Measurements from ENCODE around the gene ZNF74.
"Not testable (repeated sequence)": the region's sequence is repeated elsewhere in the genome, so short reads cannot be mapped to it uniquely, and the experiment has no call there.

Gene ZNF74

DNA sequence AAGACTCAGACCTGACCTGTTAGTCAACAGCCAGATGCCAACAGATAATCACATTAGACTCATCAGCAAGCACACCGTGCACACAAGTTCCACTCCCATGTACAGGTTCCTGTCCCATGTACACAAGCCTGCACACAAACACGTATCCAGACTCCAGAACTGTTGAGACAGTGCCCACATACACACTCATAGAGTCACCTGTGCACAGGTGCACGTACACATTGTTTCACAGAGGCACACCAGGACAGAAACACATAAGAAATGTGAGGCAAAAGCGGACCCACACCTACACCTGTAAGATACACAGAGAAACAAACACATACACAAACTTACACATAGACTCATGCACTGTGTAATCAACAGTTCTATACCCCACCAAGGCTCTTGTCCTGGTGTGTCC, 2.7 kb upstream of the ZNF74 start:
- peaks cover 14% of the 10 kb centered on the region; the same call in 1 of the 2 replicates for H3K4me1 ChIP-seq (ENCODE audit: control insufficient read depth, insufficient read depth, low read length)
- no peaks in the 10 kb centered on the region for H3K36me3 ChIP-seq (ENCODE audit: control insufficient read depth, insufficient read depth, low read length)
- H3K4me3 ChIP-seq (ENCODE audit: low read depth, low read length) = no peak overlapping the region
- H3K27me3 ChIP-seq (ENCODE audit: control insufficient read depth, insufficient read depth, low read length) = no peaks in the 10 kb centered on the region
- H3K9me3 ChIP-seq (ENCODE audit: control insufficient read depth, insufficient read depth, low read depth, low read length) = peaks cover 10% of the 10 kb centered on the region
- no peak overlapping the region for H3K27ac ChIP-seq (ENCODE audit: low read depth, low read length)
- no peak overlapping the region for H3K9ac ChIP-seq (ENCODE audit: low read length)

DNA sequence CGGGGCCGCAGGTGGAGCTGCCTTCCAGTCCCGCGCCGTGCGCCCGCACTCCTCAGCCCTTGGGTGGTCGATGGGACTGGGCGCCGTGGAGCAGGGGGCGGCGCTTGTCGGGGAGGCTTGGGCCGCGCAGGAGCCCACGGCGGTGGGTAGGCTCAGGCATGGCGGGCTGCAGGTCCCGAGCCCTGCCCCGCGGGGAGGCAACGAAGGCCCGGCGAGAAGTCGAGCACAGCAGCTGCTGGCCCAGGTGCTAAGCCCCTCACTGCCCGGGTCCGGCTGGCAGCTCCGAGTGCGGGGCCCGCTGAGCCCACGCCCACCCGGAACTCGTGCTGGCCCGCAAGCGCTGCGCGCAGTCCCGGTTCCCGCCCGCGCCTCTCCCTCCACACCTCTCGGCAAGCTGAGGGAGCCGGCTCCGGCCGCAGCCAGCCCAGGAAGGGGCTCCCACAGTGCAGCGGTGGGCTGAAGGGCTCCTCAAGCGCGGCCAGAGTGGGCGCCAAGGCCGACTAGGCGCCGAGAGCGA, 1.5 kb upstream of the ZNF74 start:
- not testable (repeated sequence) for H3K27ac ChIP-seq (ENCODE audit: low read depth, low read length); H3K9ac ChIP-seq (ENCODE audit: low read length); H3K4me3 ChIP-seq (ENCODE audit: low read depth, low read length); H3K36me3 ChIP-seq (ENCODE audit: control insufficient read depth, insufficient read depth, low read length); H3K27me3 ChIP-seq (ENCODE audit: control insufficient read depth, insufficient read depth, low read length)
- H3K4me1 ChIP-seq (ENCODE audit: control insufficient read depth, insufficient read depth, low read length) = peaks cover 14% of the 10 kb centered on the region; the same call in 1 of the 2 replicates
- H3K9me3 ChIP-seq (ENCODE audit: control insufficient read depth, insufficient read depth, low read depth, low read length) = peaks cover 10% of the 10 kb centered on the region

DNA sequence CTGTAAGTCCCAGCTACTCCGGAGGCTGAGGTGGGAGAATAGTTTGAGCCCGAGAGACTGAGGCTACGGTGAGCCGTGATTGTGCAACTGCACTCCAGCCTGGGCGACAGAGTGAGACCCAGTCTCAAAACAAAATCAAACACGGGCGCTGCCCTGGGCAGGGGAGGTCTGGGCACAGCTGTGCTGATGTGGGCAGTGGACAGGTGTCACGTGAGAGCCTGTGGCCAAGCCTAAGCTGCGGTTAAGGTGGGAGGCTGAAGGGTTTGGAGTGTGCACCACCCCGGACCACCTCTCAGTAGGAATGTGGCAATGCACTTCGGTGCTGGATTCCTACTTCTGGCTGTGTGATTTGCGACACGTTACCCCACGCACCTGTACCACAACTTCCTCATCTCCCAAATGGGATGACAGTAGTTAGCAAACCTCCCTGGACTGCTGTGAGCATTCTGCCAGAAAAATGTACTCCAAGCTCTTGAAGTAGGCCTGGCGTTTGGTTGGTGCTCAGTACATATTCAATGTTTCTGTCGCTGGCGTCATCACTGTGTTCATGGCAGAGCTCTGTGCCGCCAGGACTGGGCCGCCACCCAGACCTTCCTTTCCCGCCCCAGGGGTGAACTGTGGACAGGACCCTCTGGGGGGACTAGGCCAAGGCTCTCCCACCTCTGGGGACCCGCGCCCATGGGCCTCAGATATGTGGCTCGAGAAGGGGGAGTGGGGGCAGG, 807 bp upstream of the ZNF74 start:
- no peak overlapping the region for H3K27ac ChIP-seq (ENCODE audit: low read depth, low read length)
- peaks cover 10% of the 10 kb centered on the region for H3K9me3 ChIP-seq (ENCODE audit: control insufficient read depth, insufficient read depth, low read depth, low read length)
- no peaks in the 10 kb centered on the region for H3K27me3 ChIP-seq (ENCODE audit: control insufficient read depth, insufficient read depth, low read length)
- H3K4me3 ChIP-seq (ENCODE audit: low read depth, low read length) = peak overlapping the region; percentile 83
- H3K36me3 ChIP-seq (ENCODE audit: control insufficient read depth, insufficient read depth, low read length) = no peaks in the 10 kb centered on the region
- H3K9ac ChIP-seq (ENCODE audit: low read length) = no peak overlapping the region
- H3K4me1 ChIP-seq (ENCODE audit: control insufficient read depth, insufficient read depth, low read length) = peaks cover 14% of the 10 kb centered on the region; the same call in 1 of the 2 replicates

DNA sequence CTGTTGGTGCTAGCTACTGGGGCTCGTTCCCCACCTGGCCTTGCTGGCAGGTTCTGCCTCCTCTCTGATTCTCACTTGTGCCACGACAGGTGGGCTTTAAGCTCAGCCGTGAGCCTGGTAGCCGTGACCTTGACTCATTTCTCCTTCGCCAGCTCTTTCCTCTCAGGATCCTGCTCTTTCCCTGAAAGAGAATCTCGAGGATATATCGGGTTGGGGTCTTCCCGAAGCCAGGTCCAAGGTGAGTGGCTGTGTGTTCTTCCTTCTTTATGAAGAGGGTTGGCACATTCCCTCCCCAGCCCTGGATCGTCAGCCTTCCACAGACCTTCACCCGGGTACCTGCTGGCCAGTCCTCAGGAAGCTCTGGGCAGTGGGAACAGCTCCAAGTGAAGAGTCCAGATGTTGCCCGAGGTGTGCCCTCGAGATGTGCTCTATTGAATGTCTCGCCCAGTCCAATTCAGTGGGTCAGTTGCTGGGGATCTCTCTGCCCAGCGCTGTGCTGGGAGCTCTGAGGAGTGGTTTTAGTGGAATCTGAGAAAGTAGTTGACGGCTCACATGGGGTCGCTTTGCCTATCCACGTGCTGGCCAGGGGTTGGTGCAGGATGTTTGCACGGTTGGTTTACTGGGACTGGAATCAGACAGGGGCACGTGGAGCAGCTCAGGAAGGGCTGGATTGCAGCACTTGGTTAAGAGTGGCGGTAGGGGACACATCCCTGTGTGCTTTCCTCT, 1.4 kb downstream of the ZNF74 start:
- Histone ChIP-seq H3K9ac (ENCODE audit: low read length) (no peak overlapping the region), H3K27me3 (ENCODE audit: control insufficient read depth, insufficient read depth, low read length) (no peaks in the 10 kb centered on the region), H3K27ac (ENCODE audit: low read depth, low read length) (no peak overlapping the region), H3K36me3 (ENCODE audit: control insufficient read depth, insufficient read depth, low read length) (peaks cover 2% of the 10 kb centered on the region; the same call in 1 of the 2 replicates), H3K4me1 (ENCODE audit: control insufficient read depth, insufficient read depth, low read length) (peaks cover 14% of the 10 kb centered on the region; the same call in 1 of the 2 replicates), H3K4me3 (ENCODE audit: low read depth, low read length) (peak overlapping the region; percentile 83), H3K9me3 (ENCODE audit: control insufficient read depth, insufficient read depth, low read depth, low read length) (peaks cover 5% of the 10 kb centered on the region; the same call in 1 of the 2 replicates)

DNA sequence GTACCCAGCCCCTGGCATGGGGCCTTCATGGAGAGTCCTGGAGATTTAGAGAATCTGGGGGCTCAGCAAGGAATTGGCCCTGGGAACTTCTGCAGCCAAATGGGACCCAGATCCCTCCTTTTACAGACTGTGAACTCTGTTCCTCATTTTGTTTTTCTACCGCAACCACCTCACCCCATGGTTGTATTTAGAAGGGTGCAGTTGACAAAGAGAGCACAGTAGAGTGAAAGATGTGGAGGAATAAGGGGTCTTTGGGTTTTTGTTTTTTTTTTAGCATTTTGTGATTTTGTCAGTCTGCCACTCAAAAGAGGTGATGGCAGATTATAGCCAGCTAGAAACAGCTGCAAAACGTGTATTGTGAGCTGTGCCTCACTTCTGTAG, 1.9 kb downstream of the ZNF74 start:
- Histone ChIP-seq H3K27me3 (ENCODE audit: control insufficient read depth, insufficient read depth, low read length) (no peaks in the 10 kb centered on the region), H3K4me1 (ENCODE audit: control insufficient read depth, insufficient read depth, low read length) (peaks cover 14% of the 10 kb centered on the region; the same call in 1 of the 2 replicates), H3K36me3 (ENCODE audit: control insufficient read depth, insufficient read depth, low read length) (peaks cover 7% of the 10 kb centered on the region; the same call in 1 of the 2 replicates), H3K4me3 (ENCODE audit: low read depth, low read length) (no peak overlapping the region; the same call in 1 of the 2 replicates), H3K9ac (ENCODE audit: low read length) (no peak overlapping the region), H3K9me3 (ENCODE audit: control insufficient read depth, insufficient read depth, low read depth, low read length) (peaks cover 5% of the 10 kb centered on the region; the same call in 1 of the 2 replicates), H3K27ac (ENCODE audit: low read depth, low read length) (no peak overlapping the region)

DNA sequence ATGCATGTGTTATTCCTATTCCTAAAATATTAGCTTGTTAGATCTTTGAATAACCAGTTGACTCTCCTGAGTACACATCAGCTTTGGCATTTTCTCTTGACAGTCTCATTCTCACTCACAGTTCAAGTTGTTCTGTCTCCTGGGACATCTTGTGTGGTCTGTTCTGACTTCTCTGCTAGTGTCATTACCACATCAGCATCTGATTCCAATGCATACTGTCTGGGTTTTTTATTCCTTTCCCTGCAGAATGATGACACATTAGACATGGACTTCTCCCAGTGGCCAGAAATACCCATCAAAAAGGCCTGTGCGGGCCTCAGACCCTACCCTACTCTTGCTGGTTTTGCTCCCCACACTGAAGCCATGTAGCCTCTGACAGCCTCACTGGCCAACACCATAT, 2.7 kb downstream of the ZNF74 start:
- peaks cover 14% of the 10 kb centered on the region; the same call in 1 of the 2 replicates for H3K4me1 ChIP-seq (ENCODE audit: control insufficient read depth, insufficient read depth, low read length)
- peaks cover 14% of the 10 kb centered on the region for H3K36me3 ChIP-seq (ENCODE audit: control insufficient read depth, insufficient read depth, low read length)
- no peaks in the 10 kb centered on the region for H3K27me3 ChIP-seq (ENCODE audit: control insufficient read depth, insufficient read depth, low read length)
- peaks cover 5% of the 10 kb centered on the region; the same call in 1 of the 2 replicates for H3K9me3 ChIP-seq (ENCODE audit: control insufficient read depth, insufficient read depth, low read depth, low read length)
- H3K9ac ChIP-seq (ENCODE audit: low read length) = no peak overlapping the region
- H3K27ac ChIP-seq (ENCODE audit: low read depth, low read length) = no peak overlapping the region
- H3K4me3 ChIP-seq (ENCODE audit: low read depth, low read length) = no peak overlapping the region

DNA sequence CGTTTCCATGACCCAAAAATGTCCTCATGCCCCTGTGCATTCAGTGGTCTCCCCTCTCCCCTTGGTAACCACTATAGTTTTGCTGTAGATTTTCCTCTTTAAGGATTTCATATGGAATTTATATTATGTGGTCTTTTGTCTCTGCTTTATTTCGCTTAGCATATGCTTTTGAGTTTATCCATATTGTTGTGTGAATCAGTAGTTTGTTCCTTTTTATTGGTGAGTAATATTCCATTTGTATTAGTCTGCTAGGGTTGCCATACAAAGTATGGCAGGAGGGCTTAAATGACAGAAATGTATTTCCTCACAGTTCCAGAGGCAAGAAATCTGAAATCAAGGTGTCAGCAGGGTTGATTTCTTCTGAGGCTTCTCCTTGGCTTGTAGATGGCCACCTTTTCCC, 3.5 kb downstream of the ZNF74 start:
- Histone ChIP-seq H3K36me3 (ENCODE audit: control insufficient read depth, insufficient read depth, low read length) (peaks cover 21% of the 10 kb centered on the region), H3K27ac (ENCODE audit: low read depth, low read length) (no peak overlapping the region), H3K4me3 (ENCODE audit: low read depth, low read length) (no peak overlapping the region), H3K27me3 (ENCODE audit: control insufficient read depth, insufficient read depth, low read length) (no peaks in the 10 kb centered on the region), H3K9ac (ENCODE audit: low read length) (no peak overlapping the region), H3K9me3 (ENCODE audit: control insufficient read depth, insufficient read depth, low read depth, low read length) (peaks cover 5% of the 10 kb centered on the region; the same call in 1 of the 2 replicates), H3K4me1 (ENCODE audit: control insufficient read depth, insufficient read depth, low read length) (peaks cover 14% of the 10 kb centered on the region; the same call in 1 of the 2 replicates)

DNA sequence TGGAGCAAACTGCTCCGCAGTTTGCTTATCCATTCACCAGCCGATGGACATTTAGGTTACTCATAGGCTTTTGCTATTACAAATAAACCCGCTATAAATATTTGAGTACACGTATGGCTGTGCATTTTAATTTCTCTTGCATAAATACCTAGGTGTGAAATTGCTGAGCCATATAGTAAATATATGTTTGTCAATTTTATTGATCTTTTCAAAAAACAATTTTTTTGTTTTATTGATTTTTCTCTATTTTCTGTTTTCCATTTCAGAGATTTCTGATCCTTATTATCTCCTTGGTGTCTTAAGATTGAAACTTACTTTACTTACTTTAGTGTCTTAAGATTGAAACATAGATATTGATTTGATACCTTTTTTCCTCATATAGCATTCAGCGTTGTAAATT, 4.5 kb downstream of the ZNF74 start:
- Histone ChIP-seq H3K9ac (ENCODE audit: low read length) (no peak overlapping the region), H3K27me3 (ENCODE audit: control insufficient read depth, insufficient read depth, low read length) (no peaks in the 10 kb centered on the region), H3K4me1 (ENCODE audit: control insufficient read depth, insufficient read depth, low read length) (peaks cover 11% of the 10 kb centered on the region; the same call in 1 of the 2 replicates), H3K9me3 (ENCODE audit: control insufficient read depth, insufficient read depth, low read depth, low read length) (no peaks in the 10 kb centered on the region), H3K4me3 (ENCODE audit: low read depth, low read length) (no peak overlapping the region), H3K36me3 (ENCODE audit: control insufficient read depth, insufficient read depth, low read length) (peaks cover 28% of the 10 kb centered on the region), H3K27ac (ENCODE audit: low read depth, low read length) (no peak overlapping the region)

DNA sequence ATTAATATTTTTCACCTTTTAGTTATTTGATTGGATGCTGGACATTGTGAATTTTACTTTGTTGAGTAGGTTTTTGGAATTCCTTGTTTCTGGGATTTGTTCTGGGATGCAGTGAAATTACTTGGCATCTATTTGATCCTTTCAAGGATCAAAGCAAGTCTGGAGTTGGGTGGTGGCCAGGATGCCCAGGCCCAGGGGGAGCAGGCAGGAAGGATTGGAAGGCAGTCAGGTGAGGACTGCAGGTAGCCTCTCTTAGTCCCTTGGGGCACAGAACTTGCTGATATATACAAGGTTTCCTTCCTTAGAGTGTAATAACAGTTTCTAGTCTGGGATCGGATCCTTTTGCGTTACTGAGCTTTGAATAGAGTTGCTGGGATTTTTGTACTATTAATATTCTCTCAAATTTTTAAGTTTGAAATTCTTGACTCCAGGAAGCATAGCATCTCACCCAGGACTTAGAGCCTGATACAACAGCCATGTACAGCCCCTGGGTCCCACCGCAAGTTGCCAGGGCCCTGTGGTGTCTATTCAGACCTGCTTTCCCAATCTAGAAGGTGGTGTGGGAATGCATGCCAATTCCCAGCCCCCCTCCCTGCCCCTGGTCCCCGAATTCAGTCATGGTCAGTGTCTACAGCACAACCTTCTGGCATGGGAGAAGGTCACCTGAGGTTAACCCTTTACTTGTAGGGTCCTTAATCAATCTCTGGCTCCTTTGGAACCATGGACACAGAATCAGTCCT, 6.1 kb downstream of the ZNF74 start:
- H3K36me3 ChIP-seq (ENCODE audit: control insufficient read depth, insufficient read depth, low read length) = peaks cover 43% of the 10 kb centered on the region

DNA sequence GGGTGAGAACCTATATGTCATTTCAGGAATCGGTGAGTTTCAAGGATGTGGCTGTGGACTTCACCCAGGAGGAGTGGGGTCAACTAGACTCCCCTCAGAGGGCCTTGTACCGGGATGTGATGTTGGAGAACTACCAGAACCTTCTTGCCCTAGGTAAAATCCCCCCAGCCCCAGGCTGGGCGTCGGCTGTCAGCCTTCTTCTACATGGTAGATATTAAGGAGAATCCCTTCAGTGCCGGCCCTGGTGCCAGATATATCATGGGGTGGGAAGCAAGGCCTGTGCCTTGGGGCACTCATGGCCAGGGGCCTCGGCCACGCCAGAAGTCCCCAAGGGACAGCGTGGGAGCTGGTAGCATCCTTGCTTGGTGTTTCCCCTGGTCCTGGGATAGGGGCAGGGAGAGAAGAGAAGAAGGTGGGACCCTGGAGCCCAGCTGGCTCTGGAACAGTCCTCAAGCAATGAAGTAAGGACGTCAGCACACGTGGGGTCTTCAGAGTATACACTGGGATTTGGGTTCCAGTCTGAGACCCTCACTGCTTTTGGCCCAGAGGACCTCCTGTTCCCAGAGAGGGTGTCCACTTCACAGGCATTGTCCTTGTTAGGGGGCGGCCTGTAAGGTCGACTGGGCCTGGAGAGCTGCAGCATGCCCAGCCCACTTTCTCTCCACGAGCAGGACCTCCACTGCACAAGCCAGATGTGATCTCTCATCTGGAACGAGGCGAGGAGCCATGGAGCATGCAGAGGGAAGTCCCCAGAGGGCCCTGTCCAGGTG, 6.8 kb downstream of the ZNF74 start:
- Histone ChIP-seq H3K9ac (ENCODE audit: low read length) (no peak overlapping the region), H3K9me3 (ENCODE audit: control insufficient read depth, insufficient read depth, low read depth, low read length) (no peaks in the 10 kb centered on the region), H3K27me3 (ENCODE audit: control insufficient read depth, insufficient read depth, low read length) (no peaks in the 10 kb centered on the region), H3K4me1 (ENCODE audit: control insufficient read depth, insufficient read depth, low read length) (no peaks in the 10 kb centered on the region), H3K27ac (ENCODE audit: low read depth, low read length) (no peak overlapping the region), H3K4me3 (ENCODE audit: low read depth, low read length) (no peak overlapping the region), H3K36me3 (ENCODE audit: control insufficient read depth, insufficient read depth, low read length) (peaks cover 51% of the 10 kb centered on the region)

More for the DNA sequence above, 6.1 kb downstream of the ZNF74 start:
- Histone ChIP-seq H3K27me3 (ENCODE audit: control insufficient read depth, insufficient read depth, low read length) (no peaks in the 10 kb centered on the region), H3K9ac (ENCODE audit: low read length) (no peak overlapping the region), H3K4me3 (ENCODE audit: low read depth, low read length) (no peak overlapping the region), H3K9me3 (ENCODE audit: control insufficient read depth, insufficient read depth, low read depth, low read length) (no peaks in the 10 kb centered on the region), H3K27ac (ENCODE audit: low read depth, low read length) (no peak overlapping the region), H3K4me1 (ENCODE audit: control insufficient read depth, insufficient read depth, low read length) (peaks cover 6% of the 10 kb centered on the region; the same call in 1 of the 2 replicates)
